GM12872 (cell line): ENCODE data around the gene IQSEC3.

ENCODE experiments used
- CTCF ChIP-seq: IDR thresholded peaks from 3 replicates; pipeline ENCODE4 v1.5.1; 2011; ENCODE audit warnings: low read depth, mild to moderate bottlenecking, low read length, moderate library complexity; ENCODE audit not compliant: insufficient read depth

IQSEC3 gene

GRCh38 chr12:154058-154457 lies 87.5 kb downstream of the IQSEC3 start:
- TF ChIP-seq CTCF, result no peak

- TF ChIP-seq CTCF, result no peak
Measured at GRCh38 chr12:155006-155405, 88.4 kb downstream of the IQSEC3 start.

- no peak for TF ChIP-seq CTCF
Measured at GRCh38 chr12:155646-156045, 89.1 kb downstream of the IQSEC3 start.

- no peak for TF ChIP-seq CTCF
Measured at GRCh38 chr12:156945-157344, 90.4 kb downstream of the IQSEC3 start.

GRCh38 chr12:157644-158043 lies 91.1 kb downstream of the IQSEC3 start:
- no peak for TF ChIP-seq CTCF

- TF ChIP-seq CTCF, result no peak
Measured at GRCh38 chr12:159156-159782, 92.7 kb downstream of the IQSEC3 start.

- no peak for TF ChIP-seq CTCF
Measured at GRCh38 chr12:160858-161257, 94.3 kb downstream of the IQSEC3 start.

GRCh38 chr12:161823-162222 lies 95.3 kb downstream of the IQSEC3 start:
- no peak for TF ChIP-seq CTCF
